Ovary (tissue), 3 donors: ENCODE results near the gene RGS3.

Experiments
- EP300 ChIP-seq: sonication (generic); formaldehyde crosslinking; IDR thresholded peaks from one replicate; pipeline ENCODE4 v1.6.1; 2017; ENCODE audit warnings: antibody characterized with exemption
- POLR2A ChIP-seq: fragments of 450-650 bp; IDR thresholded peaks from one replicate; pipeline ENCODE4 v1.6.1; 2017; ENCODE audit warnings: antibody characterized with exemption, mild to moderate bottlenecking, moderate library complexity
- TF ChIP-seq, protein P1 (sequence below), 3 donors: fragments of 450-650 bp in 2 of 3; fragments of 200-600 bp in 1 of 3; IDR thresholded peaks; one replicate each; pipeline versions ENCODE4 v1.5.1 to v1.8.0; 2016 to 2022; ENCODE audit warnings: antibody characterized with exemption in 3 of 3, mild to moderate bottlenecking in 1 of 3
- donor health status: DM: no; HTN: no; CAD: no.

DNA sequence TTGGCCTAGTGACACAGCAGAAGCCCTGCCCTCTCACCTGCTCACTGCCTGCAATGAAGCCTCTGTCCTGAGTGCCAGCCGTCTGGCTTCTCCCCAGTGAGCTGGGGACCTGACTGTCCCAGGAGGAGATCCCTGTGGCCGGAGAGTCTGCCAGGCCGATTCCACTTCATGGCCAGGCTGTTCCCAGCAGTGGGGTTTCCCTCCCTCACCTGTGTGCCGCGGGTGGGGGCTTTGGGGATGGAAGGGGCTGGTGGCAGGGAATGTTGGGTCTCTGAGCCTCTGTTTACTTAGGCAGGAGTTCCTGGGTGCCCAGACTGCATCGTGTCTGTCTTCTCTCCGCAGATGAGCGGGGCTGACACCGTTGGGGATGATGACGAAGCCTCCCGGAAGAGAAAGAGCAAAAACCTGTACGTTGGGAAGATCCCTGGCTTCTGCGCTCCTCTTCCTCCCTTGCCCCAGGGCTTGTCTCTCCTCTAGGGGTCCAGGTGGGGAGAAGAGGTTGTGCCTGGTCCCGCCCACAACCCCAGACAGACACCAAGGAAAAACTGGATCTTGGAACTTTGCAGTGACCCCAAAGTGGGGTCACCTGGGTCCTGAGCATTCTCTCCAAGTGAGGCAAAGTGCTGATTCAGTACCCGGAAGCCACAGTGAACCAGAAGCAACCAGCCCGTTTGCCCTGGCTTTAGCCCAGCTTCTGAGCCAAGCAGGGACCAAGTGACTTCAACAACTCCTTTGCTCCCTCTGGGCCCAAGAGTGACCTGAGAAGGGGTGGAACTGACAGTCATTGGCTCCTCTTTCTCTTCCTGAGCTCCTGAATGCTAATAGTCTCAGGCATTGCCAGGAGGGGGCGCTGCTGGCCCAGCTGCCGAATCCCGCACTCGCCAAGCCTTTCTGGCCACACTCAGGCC lies 127.7 kb downstream of the RGS3 start:
- TF ChIP-seq, protein P1, sequence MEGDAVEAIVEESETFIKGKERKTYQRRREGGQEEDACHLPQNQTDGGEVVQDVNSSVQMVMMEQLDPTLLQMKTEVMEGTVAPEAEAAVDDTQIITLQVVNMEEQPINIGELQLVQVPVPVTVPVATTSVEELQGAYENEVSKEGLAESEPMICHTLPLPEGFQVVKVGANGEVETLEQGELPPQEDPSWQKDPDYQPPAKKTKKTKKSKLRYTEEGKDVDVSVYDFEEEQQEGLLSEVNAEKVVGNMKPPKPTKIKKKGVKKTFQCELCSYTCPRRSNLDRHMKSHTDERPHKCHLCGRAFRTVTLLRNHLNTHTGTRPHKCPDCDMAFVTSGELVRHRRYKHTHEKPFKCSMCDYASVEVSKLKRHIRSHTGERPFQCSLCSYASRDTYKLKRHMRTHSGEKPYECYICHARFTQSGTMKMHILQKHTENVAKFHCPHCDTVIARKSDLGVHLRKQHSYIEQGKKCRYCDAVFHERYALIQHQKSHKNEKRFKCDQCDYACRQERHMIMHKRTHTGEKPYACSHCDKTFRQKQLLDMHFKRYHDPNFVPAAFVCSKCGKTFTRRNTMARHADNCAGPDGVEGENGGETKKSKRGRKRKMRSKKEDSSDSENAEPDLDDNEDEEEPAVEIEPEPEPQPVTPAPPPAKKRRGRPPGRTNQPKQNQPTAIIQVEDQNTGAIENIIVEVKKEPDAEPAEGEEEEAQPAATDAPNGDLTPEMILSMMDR (IDR thresholded peaks at IDR 0.05) = peak; percentile 83 to 93 (median 92)
- TF ChIP-seq POLR2A = no peak
- no peak for TF ChIP-seq EP300
